DMS53 (cell line): ENCODE results near the gene TUBGCP5.
"Not testable (repeated sequence)": the region's sequence is repeated elsewhere in the genome, so short reads cannot be mapped to it uniquely, and the experiment has no call there.

Experiments
- DNase-seq: peaks from one replicate; lab custom pipeline; 2025; lab: John Stamatoyannopoulos, UW

Gene TUBGCP5

GRCh38 chr15:23039143-23039916 lies at the start of gene TUBGCP5:
TUBGCP5 (minus strand) TSS chr15:23039569; CDS start chr15:23039543, 26 bp downstream.
- DNase-seq = peak; percentile 98

GRCh38 chr15:23083115-23083514 lies 43.7 kb upstream of the TUBGCP5 start:
- DNase-seq = peak; percentile 20

GRCh38 chr15:23081996-23082737 lies 42.8 kb upstream of the TUBGCP5 start:
- DNase-seq = peak; percentile 81

DNA sequence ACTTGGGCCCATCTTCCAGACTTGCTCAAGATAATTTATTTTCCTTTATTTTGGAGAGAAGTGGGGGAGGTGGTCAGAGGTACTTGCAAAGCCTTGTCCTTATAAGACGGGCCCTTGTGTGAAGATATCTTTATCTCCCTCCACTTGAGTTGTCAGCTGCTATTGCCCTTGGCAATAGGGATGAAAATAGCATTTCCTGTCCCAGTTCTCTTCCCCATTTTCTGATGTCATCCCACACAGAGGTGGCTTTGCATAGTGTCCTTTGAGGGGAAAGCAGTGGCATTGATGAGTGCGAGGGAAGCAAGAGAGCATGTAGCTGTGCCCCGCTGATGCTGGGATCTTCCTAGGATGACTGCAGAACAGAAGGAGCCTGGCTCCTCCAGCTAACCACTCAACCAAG lies 41.9 kb upstream of the TUBGCP5 start:
- peak; percentile 70 for DNase-seq

- DNase-seq = no peak
Observed at GRCh38 chr15:23079766-23080165, 40.4 kb upstream of the TUBGCP5 start.

- DNase-seq = peak; percentile 50
Observed at GRCh38 chr15:23075927-23076326, 36.6 kb upstream of the TUBGCP5 start.

DNA sequence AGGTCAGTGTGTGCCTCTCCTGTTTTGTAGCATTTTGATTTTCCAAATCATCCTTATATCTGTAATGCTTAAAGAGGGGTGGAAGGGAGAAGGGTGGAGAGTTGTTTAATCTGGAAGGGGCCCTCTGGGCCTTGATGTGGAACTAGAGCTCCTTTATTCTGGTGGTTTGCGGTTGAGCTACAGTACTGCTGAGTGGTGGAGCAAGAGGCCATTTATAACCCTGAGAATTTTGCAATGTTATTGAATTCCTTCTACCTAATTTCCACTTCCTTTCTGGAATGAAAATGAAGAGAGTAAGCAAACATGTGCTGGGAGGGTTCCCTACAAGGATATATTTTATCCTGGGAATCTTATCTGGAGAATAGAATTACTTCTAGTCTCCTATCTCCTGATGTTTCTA lies 35.3 kb upstream of the TUBGCP5 start:
- peak; percentile 36 for DNase-seq

DNA sequence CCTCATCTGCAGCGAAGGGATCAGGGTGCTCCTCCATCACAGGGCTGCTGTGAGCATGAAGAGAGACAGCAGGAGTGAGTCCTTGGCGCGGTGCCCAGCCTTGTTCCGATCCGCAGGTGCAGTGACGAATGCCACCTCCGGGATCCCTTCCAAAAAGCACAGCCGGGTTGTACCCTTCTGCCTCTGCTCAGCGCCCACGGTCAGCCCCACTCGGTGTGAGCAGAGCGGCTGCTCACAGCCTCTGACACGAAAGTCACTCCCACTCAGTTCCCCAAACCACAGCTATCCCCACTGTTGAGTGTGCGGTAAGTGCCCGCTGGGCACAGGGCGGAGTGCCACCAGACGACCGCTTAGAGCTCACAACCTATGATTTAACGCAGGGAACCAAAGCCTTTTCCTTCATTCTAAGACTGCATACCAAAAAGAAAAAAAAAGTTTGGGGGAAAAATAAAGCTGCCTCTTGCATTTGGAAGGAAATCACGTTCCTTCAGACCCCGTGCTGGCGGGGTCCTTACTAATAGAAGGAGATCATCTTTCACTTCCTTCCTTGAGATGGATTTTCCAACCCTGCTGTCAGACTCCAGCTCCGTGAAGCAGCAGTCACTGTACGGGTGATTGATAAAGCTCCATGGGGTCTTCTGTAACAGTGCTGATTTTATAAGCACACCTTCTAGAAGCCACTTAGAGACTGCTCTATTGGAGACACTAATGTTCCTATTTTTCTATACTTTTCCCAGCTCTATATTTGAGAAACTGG lies 34.7 kb upstream of the TUBGCP5 start:
- DNase-seq = peak; percentile 87

DNA sequence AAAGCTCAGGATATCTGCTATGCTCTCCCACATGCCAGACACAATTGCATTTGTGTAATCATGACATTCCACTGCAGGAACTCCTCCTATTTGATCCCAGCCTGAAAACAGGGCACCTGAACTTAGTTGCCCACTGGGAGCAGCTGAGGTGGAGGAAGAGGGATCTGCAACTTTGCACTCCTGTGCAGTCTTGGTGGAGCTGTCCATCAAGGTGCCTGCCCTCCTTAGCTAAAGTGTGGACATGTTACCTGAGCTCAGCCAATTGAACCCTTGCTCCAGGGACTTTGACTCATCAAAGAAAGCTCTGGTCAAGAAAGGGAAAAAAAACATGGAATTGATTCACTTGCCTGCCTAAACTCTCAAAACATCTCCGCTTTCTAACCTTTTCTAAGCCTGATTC lies 33.3 kb upstream of the TUBGCP5 start:
- DNase-seq = no peak

GRCh38 chr15:23069496-23070166 lies 30.3 kb upstream of the TUBGCP5 start:
- peak; percentile 49 for DNase-seq

DNA sequence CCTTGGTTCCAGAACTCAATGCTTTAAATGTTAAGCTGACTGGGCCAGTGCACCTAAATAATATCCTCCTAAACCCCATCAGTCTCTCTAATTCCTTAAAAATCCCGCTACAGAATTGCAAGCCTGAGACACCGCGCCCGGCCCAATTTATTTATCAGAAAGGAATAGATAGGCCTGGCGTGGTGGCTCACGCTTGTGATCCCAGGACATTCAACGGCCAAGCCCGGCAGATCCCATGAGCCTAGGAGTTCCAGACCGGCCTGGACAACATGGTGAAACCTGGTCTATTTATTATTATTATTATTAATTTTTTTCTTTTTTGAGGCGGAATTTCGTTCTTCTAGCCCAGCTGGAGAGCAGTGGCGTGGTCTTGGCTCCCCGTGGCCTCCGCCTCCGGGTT lies 28.0 kb upstream of the TUBGCP5 start:
- no peak for DNase-seq

- DNase-seq = no peak
Observed at GRCh38 chr15:23065836-23066235, 26.5 kb upstream of the TUBGCP5 start.

GRCh38 chr15:23064156-23064555 lies 24.8 kb upstream of the TUBGCP5 start:
- DNase-seq = no peak

GRCh38 chr15:23057707-23058106 lies 18.3 kb upstream of the TUBGCP5 start:
- DNase-seq = no peak

GRCh38 chr15:23055316-23055715 lies 15.9 kb upstream of the TUBGCP5 start:
- DNase-seq = no peak

GRCh38 chr15:23052522-23052921 lies 13.2 kb upstream of the TUBGCP5 start:
- peak; percentile 16 for DNase-seq

- no peak for DNase-seq
Observed at GRCh38 chr15:23050708-23051107, 11.3 kb upstream of the TUBGCP5 start.

GRCh38 chr15:23049984-23050628 lies 10.7 kb upstream of the TUBGCP5 start:
- DNase-seq = no peak

DNA sequence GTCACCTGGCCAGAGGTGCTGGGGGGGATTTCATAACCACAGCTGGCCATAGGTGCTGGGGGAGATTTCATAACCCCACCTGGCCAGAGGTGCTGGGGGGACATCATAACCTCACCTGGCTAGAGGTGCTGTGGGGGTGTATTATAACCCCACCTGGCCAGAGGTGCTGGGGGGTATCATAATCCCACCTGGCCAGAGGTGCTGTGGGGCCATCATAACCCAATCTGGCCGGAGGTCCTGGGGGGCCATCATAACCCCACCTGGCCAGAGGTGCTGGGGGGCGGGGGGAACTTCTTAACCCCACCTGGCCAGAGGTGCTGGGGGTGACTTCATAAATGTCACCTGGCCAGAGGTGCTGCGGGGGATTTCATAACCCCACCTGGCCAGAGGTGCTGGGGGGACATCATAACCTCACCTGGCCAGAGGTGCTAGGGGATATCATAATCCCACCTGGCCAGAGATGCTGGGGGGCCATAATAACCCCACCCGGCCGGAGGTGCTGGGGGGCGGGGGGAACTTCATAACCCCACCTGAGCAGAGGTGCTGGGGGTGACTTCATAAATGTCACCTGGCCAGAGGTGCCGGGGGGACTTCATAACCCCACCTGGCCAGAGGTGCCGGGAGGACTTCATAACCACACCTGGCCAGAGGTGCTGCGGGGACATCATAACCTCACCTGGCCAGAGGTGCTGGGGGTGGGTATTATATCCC lies 9.4 kb upstream of the TUBGCP5 start:
- DNase-seq = not testable (repeated sequence)

GRCh38 chr15:23043987-23044386 lies 4.6 kb upstream of the TUBGCP5 start:
- DNase-seq = not testable (repeated sequence)

- DNase-seq = not testable (repeated sequence)
Observed at GRCh38 chr15:23043535-23043934, 4.2 kb upstream of the TUBGCP5 start.
